Fibroblast of the aortic adventitia (primary cell): ENCODE data around the gene LRRC59. TPM values are rescaled to one million over a fixed set of nuclear protein-coding genes. Genes with fewer than 3 reads are reported as not detected.

Source experiments
- DNase-seq: peaks from one replicate; pipeline ENCODE4 v3.0.0-alpha.2; 2010; ENCODE audit warnings: low read depth
- H3K4me3 ChIP-seq: 2 replicates; pipeline ENCODE4 v1.5.1; 2011; ENCODE audit warnings: low read depth, mild to moderate bottlenecking, control low read depth, low read length, moderate library complexity
- CTCF ChIP-seq: IDR thresholded peaks from 2 replicates; pipeline ENCODE4 v1.5.1; 2011; ENCODE audit warnings: mild to moderate bottlenecking, low read length, control low read depth, inconsistent platforms; ENCODE audit not compliant: insufficient read depth
- total RNA-seq: library from RNA; depleted of rRNA; stranded (reverse); fragments of >200 nt; gene quantifications from 2 replicates; pipeline ENCODE4 v1.2.3, GENCODE V29; 2012; ENCODE audit warnings: low replicate concordance

LRRC59 gene
- total RNA-seq, 1 donor, result 126 TPM

DNA sequence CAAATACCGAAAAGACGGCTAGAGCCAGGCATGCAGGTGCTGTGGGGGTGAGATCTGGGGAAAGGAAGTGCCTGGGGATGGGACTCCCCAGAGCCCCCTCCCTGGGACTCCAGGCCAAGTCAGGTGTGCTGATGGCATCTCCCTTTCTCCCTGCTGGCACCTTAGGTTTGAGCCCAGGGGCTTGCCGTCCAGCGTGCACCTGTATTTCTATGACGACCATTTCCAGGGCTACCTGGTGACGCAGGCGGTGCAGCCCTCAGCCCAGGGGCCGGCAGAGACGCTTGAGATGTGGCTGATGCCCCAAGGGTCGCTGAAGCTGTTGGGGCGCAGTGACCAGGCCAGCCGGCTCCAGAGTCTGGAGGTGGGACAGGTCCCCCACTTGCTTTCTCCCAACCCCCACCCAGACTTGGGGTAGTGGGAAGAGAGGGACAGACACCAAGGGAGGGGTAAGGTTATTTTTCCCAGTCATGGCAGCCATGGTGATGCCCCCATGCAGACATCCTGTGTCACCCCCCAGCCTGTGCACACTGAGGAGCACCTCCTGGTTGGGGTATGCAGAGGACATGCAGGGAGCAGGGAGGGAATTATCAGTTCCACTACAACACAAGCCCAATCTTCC, 40.3 kb downstream of the LRRC59 start:
- TF ChIP-seq CTCF, result no peak
- no peak for DNase-seq
- no peak overlapping the region for H3K4me3 ChIP-seq

GRCh38 chr17:50356418-50356817, 40.9 kb downstream of the LRRC59 start:
- DNase-seq, result no peak
- H3K4me3 ChIP-seq, result no peak overlapping the region
- no peak for TF ChIP-seq CTCF

- H3K4me3 ChIP-seq, result no peak overlapping the region
- no peak for DNase-seq
- TF ChIP-seq CTCF, result no peak
These were observed 41.5 kb downstream of the LRRC59 start for GRCh38 chr17:50355701-50356341.

GRCh38 chr17:50355336-50355700, 42.0 kb downstream of the LRRC59 start:
- TF ChIP-seq CTCF, result no peak
- H3K4me3 ChIP-seq, result no peak overlapping the region
- no peak for DNase-seq

GRCh38 chr17:50354776-50355175, 42.5 kb downstream of the LRRC59 start:
- DNase-seq, result no peak
- TF ChIP-seq CTCF, result no peak

DNA sequence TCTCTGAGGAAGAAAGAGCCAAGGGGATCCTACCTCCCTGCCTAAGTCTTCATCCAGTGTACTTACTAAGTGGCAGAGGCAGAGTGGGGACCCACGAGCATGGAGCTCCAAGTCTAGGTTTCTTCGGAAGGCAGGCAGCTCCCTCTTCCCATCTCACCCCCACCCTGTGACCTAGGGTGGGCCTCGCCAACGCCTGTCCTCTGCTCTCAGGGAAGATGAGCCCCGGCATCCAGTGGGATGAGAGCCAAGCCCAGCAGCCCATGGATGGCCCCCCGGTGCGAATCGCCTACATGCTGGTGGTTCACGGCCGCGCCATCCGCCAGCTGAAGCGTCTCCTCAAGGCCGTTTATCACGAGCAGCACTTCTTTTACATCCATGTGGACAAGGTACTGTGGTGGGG, 43.1 kb downstream of the LRRC59 start:
- H3K4me3 ChIP-seq, result no peak overlapping the region
- no peak for TF ChIP-seq CTCF
- no peak for DNase-seq

More at GRCh38 chr17:50354776-50355175, 42.5 kb downstream of the LRRC59 start:
- no peak overlapping the region for H3K4me3 ChIP-seq
